Measurements from ENCODE around the gene THSD7A.
"Not testable (repeated sequence)": the region's sequence is repeated elsewhere in the genome, so short reads cannot be mapped to it uniquely, and the experiment has no call there.

Gene THSD7A

DNA sequence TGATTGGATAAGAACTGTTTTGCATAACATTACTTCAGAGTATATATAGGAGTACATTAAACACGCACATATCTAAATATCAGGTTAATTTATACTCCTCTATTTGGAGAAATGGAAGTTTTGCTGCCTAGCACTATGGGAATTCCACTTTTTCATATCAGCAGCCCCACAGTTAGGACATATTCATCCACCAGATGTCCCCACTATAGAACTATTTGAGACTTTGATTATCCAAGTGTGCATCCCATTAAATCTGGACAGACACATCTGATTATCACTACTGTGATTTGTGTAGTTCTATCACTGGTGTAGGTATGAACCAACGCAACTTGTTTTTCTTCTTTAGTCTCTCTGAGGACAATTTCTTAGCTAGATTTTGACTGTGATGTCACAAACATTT lies 345.7 kb downstream of the THSD7A start:
- DNase-seq, result no peak

DNA sequence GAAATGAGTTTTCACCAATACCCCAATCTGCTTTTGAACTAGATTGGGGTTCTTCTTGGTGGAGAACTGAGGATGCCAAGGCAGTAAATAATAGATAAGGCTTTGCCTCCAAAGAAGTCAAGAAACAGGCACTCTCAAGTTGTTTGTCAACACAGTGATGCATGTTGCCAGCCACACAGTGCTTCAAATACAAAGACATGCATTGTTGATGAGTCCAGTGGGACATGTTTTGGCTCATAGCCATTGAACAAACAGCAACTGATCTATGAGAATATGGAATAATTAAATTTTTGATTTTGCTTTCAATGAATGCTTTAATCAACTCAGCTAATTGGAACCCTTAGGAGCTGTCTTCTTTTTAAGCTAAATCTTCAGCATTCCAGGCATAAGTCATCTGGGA lies 346.4 kb downstream of the THSD7A start:
- DNase-seq, result no peak

DNA sequence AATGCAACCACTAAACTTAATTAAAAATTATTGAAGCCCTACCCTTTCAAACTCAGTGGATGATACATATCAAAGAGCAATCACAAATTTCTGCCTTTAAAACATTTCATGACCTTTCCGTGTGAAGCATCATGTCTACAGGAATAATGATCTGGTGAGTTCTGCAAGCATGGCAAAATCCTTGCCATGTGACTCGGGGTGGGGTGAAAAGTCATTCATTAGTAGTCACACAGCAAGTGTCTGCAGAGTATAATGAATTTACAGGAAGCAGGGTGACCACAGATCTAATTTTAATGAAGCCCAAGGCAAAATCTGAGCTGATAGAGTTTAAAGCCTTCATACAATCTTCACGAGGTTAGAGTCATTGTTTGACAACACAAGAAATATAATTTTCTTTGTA lies 351.9 kb downstream of the THSD7A start:
- DNase-seq, result no peak

DNA sequence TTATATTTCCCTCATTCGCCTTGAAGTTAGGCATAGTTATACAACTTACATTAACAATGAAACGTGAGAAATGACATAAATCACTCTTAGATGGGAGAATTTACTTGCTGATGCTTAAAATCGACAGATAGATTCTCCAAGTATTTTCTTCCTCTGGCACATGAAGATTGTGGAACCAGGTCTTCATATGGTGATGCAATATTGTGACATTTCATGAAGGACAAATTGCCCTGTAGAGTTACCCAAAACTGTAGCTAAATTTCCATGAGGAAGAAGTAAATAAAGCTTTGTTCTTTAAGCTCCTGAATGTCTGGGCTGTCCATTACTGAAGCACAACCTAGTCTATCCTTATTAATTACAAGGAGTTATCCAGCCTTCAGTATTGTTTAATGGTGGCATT lies 353.1 kb downstream of the THSD7A start:
- no peak for DNase-seq

DNA sequence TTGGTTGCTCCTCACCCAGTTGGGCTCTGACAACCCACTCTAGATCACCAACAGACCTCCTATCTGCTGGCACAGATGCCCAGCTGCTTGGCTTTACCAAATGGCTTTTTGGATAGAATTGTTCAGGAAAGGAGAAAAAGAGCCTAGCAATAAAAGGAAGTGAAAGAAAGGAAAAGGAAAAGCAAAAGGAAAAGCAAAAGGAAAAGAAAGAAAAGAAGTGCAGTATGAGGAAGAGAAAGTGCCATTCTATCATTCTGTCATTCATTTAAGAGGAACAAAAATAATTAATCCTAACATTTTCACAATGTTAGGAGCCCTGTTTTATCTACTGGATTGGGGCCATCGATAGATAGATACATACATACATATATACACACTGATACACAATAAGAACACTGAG lies 353.6 kb downstream of the THSD7A start:
- DNase-seq, result no peak

DNA sequence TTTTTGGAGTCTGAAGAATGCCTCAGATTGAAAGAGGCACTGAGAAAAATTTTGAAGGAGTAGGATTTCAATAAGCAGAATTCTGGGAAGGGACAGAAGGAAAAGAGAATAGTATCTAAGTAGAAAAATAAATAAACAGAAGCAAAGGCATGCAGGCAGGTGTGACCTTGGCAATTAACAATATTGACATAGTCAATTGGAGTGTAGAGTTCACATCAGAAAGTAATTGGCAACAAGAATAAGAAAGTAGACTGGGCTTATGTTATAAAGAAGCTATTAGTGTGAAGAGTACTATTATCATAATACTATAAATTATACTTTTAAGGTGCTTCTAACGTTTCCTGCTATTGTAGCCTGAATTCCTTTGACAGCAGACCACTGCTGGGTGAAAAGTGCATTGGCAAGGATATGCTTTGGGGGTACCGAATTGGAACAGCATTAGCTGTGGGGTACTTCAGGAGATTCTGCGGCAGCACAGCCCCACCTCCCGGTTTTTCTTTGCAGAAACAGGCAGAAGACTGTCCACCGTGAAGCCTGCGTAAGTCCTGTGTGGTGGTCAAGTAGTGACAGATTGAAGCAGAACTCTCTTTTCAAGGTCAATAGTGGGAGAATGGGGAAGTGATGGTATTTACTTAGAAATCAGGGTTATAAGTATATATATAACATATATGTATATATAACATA lies 357.0 kb downstream of the THSD7A start:
- no peak for DNase-seq

DNA sequence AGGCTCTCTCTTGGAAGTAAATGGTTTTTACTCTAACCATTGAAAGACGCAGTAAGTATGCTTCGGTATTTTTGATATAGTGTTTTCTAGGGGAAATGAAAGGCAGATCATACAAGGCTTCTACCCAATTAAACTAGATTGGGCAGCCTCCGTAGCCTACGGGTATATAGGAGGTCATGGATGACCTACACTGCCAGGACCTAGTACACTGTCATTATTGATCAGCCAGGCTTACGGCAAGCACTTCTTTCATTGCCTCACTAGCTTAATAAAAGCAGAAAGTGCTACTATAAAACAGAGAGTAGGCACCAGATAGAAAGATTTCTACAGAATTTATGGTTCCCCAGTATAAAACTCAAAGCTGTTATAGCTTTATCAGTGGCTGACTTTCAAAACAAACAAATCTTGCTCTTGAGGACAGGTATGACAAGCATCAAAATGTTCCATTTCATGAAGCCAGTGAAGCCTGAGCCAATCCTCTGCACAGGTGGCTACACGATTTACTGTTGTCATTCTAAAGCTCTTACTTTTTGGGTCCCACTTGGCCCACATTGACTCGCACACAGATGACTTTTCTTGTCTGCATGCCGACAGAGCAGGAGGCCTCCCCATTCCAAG lies 358.1 kb downstream of the THSD7A start:
- no peak for DNase-seq

DNA sequence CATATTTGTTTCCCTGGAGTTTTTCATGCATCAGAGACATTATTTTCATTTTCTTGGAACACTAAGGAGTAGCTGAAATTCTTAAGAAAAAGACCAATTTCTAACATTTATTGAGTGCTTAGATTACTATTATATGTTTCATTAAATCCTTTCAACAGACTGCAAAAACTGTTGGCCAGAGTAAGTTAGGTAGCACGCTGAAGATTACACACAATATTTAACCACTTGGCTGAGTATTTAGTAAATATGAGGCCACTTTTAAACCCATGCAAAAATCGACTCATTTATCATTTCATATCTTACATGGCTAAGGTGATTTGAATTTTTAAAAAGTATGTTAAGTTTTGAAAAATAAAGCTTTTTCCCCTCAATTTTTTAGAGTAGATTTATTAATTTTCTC lies 358.8 kb downstream of the THSD7A start:
- no peak for DNase-seq

DNA sequence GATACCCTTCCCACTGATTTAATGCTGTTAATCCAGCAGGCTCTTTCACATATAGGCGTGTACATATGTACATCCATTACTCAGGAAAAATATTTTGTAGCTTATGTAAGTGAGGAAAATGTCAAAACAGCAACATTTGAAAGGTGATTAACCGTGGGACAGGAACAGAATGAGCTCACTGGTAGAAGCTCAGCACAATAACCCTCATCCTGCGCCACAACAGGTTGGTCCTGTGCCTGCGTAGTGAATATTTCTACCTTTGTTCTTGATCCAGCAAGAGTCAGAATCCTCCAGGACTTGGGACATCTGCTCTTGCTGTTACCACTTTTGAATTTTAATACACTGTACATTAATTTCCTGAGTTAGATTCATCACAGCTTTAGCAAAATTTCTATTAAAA lies 359.4 kb downstream of the THSD7A start:
- no peak for DNase-seq

DNA sequence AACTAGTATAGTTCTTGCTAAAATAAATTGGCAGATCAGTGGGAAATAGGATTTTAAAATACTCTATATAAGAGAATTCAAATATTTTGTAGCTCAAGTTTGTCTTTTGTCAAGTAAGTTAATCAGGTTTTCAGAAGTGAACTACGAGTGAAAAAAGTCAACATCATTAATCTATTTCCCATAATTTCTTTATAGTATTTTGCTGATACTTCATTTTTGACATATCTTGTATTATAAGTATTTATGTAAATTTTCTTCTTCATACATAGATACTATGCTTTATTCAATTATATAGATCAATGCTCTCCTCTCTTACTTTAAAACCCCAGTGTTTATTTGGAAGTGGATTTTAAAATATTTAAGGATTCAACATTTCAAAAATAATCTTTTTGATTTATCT lies 360.7 kb downstream of the THSD7A start:
- DNase-seq, result no peak

DNA sequence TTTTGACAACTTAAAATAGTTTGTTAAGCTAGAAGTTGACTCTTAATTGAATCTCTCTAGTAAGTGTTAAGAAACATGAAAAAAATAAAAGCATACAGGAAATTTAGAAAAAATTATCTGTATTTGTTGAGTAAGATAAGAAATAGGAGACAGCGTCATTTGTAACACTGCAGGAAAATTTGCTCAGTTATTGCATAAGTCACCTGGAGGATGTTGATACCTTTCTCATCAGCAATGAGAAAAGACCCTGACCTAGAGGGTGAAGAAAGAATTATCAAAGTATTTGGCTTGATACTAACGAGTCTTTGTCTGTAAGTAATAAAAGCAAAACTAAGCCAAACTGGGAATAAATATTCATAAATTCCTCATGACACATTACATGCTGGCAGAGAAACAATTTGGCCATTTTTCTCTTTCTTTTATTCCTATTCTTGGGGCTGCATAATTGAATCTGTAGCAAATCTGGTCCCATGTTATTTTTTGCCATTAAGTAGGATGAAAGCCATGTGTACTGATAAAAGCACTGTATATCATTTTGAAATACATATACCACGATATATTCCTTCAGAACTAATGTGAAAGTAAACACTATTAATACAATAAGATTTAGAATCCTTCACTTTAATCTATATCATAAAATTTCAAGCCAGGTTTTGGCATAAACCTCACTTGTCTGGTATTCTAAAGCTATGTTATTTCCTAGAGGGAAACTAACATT lies 362.8 kb downstream of the THSD7A start:
- DNase-seq, result no peak

DNA sequence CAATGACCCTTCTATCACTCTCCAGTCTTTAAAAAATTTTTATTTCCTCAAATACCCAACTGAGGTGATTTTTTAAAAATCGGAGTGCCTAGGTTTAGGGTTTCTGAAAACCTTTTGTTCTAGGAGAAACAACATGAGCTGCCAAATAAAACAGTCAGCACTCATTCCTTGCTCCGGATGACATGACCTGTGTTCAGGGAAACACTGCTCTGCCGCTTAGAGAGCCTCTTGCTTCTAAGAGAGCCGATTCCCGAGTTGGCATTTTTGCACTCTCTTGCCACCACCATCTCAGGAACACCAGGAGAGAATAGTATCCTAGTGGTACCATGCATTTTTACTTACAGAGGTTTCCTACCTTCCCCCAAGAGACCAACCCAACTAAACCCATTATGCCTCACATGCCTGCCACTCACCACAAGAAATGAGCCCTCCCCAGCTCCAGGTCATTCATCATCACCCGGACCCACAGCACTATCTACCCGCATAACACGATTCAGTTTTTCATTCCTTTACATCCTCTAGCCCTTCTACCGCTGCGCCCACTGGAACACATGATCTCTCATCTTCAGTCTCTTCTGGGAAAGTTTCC lies 365.4 kb downstream of the THSD7A start:
- no peak for DNase-seq

DNA sequence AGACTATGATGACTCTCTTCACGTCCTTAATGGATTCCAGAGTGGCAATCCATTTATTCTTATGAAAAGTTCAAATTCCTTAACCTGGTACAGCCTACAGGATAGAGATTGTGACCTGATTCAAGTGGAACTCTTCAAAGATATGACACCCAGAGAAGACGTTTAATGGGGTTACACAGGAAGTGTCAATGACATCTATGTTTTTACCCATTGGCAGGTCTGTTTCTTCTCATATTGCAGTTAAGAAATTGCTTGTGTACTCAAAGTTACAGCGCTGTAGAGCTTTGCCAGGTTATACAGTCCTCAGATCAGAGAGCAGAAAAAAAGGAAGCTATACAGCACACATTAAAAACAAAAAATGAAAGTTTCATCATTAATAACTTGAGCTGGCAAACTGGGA lies 367.4 kb downstream of the THSD7A start:
- DNase-seq, result no peak

DNA sequence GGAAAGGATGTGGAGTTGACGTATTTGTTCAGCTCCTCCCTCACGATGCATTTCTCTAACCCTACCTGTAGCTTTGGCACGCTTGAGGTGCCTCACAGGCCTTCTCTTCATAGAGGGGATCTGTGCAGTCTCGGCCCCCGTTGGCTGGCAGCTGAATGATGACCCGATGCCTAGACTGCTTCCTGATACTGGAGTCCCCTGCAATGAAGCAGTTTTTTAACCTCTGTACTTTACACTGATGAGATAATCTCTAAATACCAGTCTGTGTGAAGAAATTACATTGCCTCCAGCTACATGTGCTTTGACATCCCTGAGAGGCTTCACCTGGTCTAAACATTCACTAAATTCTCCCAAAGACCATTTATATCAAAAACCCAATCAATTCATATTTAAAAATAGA lies 370.1 kb downstream of the THSD7A start:
- DNase-seq, result no peak

DNA sequence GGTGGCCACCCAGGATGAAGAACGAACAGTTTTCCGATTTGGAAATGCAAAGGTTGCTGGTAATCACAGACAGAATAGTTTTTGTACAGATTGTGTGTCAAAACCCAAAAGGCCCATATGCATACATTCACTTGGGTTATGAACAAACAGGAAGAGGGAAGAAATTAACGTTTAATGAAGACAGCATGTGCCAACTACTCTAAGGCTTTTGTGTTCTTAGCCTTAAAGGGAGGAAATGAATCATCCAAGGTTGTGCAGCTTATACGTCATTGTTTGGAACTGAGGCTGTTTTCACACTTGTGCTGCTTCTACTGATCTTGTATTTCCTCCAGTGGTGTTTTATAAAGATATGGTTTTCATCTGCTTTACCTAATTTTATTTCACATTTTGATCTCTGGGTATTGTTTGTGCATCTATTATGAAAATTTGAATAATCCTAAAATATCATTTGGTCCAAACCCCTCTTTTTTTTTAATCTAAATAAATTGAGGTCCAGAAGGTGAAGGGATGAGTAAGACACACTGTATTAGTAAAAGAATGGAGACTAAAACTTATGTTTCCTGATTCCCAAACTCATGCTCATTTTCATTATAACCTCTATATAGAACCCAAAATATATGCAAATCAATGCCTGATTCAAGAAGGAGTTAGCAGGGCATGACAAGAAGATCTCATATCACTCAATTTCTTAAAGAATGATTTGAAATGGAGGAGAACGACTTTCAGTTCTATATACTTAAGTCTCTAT lies 373.1 kb downstream of the THSD7A start:
- no peak for DNase-seq

DNA sequence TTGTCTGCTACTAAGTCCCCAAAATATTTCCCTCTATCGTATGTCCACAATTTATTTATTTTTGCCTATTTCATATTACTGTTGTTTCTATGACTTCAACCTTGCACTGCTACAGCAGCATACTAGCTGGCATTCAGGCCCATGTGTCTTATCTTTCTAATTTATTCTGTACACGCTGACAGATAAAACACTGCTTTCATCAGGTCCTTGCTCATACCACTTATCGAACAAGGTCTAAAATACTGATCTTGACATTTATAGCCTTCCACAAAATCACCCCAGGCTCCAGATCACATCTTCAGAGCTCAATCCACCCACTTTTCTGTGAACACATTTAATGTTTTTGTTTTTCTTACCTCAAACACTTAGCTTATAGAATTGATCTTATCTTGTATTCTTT lies 374.6 kb downstream of the THSD7A start:
- no peak for DNase-seq

DNA sequence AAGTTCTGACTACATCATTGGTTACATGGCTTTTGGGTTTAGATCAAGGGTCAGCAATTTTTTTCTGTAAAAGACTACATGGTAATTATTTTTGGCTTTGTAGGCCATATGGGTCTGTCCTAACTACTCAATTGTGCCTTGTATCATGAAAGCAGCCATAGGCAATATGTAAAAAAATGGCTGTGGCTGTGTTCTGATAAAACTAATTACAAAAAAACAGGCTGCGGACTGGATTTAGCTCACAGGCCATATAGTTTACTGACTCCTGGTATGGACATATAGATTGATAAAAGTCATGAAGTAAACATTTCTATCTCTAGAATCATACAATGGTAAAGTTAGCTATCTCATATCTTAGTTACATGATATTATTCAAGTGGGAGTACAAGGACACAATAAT lies 375.4 kb downstream of the THSD7A start:
- no peak for DNase-seq

DNA sequence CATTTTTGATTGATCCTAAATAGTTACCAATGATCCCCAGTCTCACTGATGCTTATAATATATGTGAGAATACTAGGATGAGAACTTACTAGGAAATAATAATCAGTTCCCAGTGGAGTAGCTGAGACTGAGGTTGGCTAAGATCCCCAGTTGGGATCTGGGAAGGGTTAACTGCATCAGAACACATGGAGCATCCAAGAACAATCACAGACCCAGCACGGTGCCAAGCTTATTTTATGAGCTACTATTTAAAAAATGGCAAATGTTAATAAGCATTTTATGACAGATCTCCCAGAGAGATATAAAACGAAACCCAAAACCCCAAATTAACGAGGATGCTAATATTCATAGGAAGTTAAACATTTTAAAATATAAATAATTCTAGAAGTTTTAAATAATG lies 379.5 kb downstream of the THSD7A start:
- no peak for DNase-seq

DNA sequence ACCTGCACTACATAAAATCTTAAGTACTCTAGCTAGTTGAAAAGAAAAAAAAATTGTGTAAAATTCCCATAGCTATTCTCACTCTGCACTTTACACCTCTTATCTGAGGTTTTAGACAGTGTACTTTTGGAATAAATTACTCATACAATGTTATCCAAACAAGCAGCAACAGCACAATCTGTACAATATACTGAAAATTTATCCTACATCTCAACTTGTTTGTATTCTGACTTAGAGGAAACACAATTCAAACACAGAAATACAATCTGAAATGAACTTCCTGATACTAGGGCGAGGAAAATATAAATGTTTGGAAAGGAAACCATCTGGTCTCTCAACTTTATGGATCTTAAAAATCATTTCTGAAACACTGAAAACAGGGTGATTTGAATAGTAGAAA lies 381.7 kb downstream of the THSD7A start:
- no peak for DNase-seq

DNA sequence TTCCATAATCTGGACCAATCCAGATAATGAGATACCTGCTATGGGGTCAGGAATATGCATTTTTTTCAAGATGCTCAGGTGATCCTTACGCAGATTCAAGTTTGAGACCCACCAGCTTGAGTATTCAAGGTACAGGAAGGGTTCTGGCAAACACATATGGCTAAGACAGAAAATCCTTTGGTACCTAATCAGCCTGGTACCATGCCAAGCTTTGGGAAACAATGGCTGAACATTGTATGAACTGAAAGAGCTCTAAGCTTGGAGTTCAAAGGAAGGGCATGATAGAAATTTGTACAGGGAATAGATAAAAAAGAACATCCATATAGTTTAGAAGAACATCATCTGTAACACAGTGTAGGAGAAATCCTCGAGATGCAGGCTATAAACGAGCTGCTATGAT lies 382.7 kb downstream of the THSD7A start:
- no peak for DNase-seq

DNA sequence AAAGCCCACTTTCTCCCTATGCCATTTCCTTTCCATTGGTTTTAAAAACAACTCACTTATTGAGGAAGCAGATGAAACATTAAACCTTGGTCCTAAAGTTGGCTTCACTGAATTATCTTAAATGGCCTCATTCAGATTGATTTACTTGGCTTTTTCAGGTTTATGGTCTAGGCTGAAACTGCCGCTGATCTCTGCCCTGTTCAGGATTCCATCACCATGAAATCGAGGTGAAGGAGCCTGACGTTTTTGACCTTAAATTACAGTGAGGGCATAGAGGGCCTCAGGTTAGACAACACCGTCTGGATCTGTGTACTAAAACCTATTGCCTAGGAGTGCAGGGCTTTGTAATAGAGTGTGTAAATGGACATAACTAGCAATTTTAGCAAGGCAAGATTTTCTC lies 383.7 kb downstream of the THSD7A start:
- no peak for DNase-seq

DNA sequence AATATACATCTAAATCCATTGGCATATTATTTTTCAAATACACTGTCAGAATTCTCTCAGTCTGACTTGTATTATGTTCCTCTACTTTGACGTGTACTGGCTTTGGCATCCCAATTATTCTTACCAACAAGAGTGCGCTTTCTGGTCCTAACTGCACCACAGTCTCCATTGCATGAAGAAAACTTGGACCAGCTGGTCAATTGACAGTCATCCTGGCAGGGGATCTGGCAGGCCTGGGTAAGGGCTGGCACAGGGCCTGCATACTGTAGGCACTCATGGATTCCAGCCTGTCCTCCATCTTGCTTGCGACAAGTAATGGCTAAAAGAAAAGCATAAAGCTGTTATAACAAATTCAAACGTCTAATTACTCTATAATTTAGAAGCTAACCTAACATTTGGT lies 384.9 kb downstream of the THSD7A start:
- DNase-seq, result no peak

DNA sequence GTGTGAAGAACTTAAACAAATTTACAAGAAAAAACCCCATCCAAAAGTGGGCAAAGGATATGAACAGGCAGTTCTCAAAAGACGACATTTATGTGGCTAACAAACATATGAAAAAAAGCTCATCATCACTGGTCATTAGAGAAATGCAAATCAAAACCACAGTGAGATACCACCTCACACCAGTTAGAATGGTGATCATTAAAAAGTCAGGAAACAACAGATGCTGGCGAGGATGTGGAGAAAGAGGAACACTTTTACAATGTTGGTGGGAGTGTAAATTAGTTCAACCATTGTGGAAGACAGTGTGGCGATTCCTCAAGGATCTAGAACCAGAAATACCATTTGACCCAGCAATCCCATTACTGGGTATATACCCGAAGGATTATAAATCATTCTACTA lies 388.1 kb downstream of the THSD7A start:
- not testable (repeated sequence) for DNase-seq
